Thoracic aorta (tissue), 2 donors: Measurements from ENCODE around the gene NPEPPS. TPM values are rescaled to one million over a fixed set of nuclear protein-coding genes. Genes with fewer than 3 reads are reported as not detected.
A peak's percentile ranks its signal among the peaks of the same experiment; 100 is the strongest.
"Not testable (repeated sequence)": the region's sequence is repeated elsewhere in the genome, so short reads cannot be mapped to it uniquely, and the experiment has no call there.

Source experiments
- ATAC-seq: fragments of 150-250 bp; one replicate; pipeline ENCODE4 v1.8.0; 2017; ENCODE audit warnings: low read depth; ENCODE audit not compliant: insufficient number of reproducible peaks, low FRiP score
- DNase-seq: peaks from one replicate; pipeline ENCODE4 v3.0.0-alpha.2; 2020; ENCODE audit warnings: low spot score
- H3K27ac ChIP-seq, 2 donors: fragments of 200-600 bp; sonication (generic); 1 replicate in 1 of 2; 2 replicates in 1 of 2; pipeline ENCODE4 v1.5.1; 2016; ENCODE audit warnings: mild to moderate bottlenecking in 2 of 2, moderate library complexity in 2 of 2
- H3K27me3 ChIP-seq: fragments of 200-600 bp; sonication (generic); replicated peaks from 2 replicates; pipeline ENCODE4 v1.6.0; 2016; ENCODE audit warnings: mild to moderate bottlenecking; ENCODE audit not compliant: insufficient read depth
- H3K36me3 ChIP-seq: fragments of 200-600 bp; sonication (generic); one replicate; pipeline ENCODE4 v1.5.1; 2016
- H3K4me1 ChIP-seq, 2 donors: fragments of 200-600 bp; sonication (generic); 1 replicate in 1 of 2; 2 replicates in 1 of 2; pipeline versions ENCODE4 v1.5.1 to v1.6.0; 2016; ENCODE audit warnings: low read depth in 2 of 2, mild to moderate bottlenecking in 1 of 2; ENCODE audit not compliant: control insufficient read depth in 1 of 2
- H3K4me3 ChIP-seq: fragments of 200-600 bp; sonication (generic); 2 replicates; pipeline ENCODE4 v1.5.1; 2016; ENCODE audit warnings: mild to moderate bottlenecking
- H3K9me3 ChIP-seq: fragments of 200-600 bp; sonication (generic); 2 replicates; pipeline ENCODE4 v1.5.1; 2016
- CTCF ChIP-seq: fragments of 200-600 bp; sonication (generic); IDR thresholded peaks from one replicate; pipeline ENCODE4 v1.5.1; 2019; ENCODE audit warnings: antibody characterized with exemption
- total RNA-seq, 2 donors: library from RNA; depleted of rRNA; stranded (reverse); fragments of >200 nt; gene quantifications; one replicate each; pipeline versions ENCODE4 v1.1.0 to v1.2.3, GENCODE V29; 2016

Gene NPEPPS
- total RNA-seq, 2 donors from 2014 or later = 135 to 138 TPM

- not testable (repeated sequence) for H3K36me3 ChIP-seq, H3K27ac ChIP-seq, H3K9me3 ChIP-seq, H3K4me3 ChIP-seq, DNase-seq, ATAC-seq, H3K27me3 ChIP-seq
- peaks cover 4 to 17% of the 10 kb centered on the region in 2 donors for H3K4me1 ChIP-seq
Measured at GRCh38 chr17:47562406-47562705, 31.4 kb downstream of the NPEPPS start.

- H3K4me1 ChIP-seq, H3K36me3 ChIP-seq, H3K27ac ChIP-seq, H3K27me3 ChIP-seq, DNase-seq, ATAC-seq, H3K9me3 ChIP-seq, H3K4me3 ChIP-seq: not testable (repeated sequence)
Measured at GRCh38 chr17:47567261-47567660, 36.4 kb downstream of the NPEPPS start.

GRCh38 chr17:47572561-47572960 is 41.7 kb downstream of the NPEPPS start:
- not testable (repeated sequence) for H3K27me3 ChIP-seq, DNase-seq, H3K4me1 ChIP-seq, H3K27ac ChIP-seq, ATAC-seq, H3K9me3 ChIP-seq, H3K4me3 ChIP-seq, H3K36me3 ChIP-seq

- ATAC-seq, H3K27ac ChIP-seq, H3K4me3 ChIP-seq, H3K9me3 ChIP-seq, H3K4me1 ChIP-seq, H3K36me3 ChIP-seq, DNase-seq, H3K27me3 ChIP-seq: not testable (repeated sequence)
Measured at GRCh38 chr17:47582416-47582815, 51.5 kb downstream of the NPEPPS start.

- DNase-seq, H3K4me3 ChIP-seq, H3K36me3 ChIP-seq, H3K9me3 ChIP-seq, H3K4me1 ChIP-seq, H3K27ac ChIP-seq, H3K27me3 ChIP-seq, ATAC-seq: not testable (repeated sequence)
Measured at GRCh38 chr17:47586378-47587055, 55.6 kb downstream of the NPEPPS start.

GRCh38 chr17:47593522-47593921 is 62.6 kb downstream of the NPEPPS start:
- not testable (repeated sequence) for H3K9me3 ChIP-seq, DNase-seq, H3K27ac ChIP-seq, ATAC-seq, H3K27me3 ChIP-seq, H3K4me1 ChIP-seq, H3K4me3 ChIP-seq
- peaks cover 27% of the 10 kb centered on the region for H3K36me3 ChIP-seq

- peak overlapping the region; percentile 55 to 78 for H3K27ac ChIP-seq
- no peak for TF ChIP-seq CTCF
- peaks cover 20 to 27% of the 10 kb centered on the region in 2 donors for H3K4me1 ChIP-seq
- no peak for DNase-seq
- H3K4me3 ChIP-seq = peak overlapping the region; percentile 7
- H3K36me3 ChIP-seq = peaks cover 36% of the 10 kb centered on the region
- no peaks in the 10 kb centered on the region for H3K27me3 ChIP-seq
- no peaks in the 10 kb centered on the region for H3K9me3 ChIP-seq
- no peak for ATAC-seq
Measured at GRCh38 chr17:47603830-47604597, 73.1 kb downstream of the NPEPPS start.

- peak overlapping the region; percentile 55 to 78 for H3K27ac ChIP-seq
- DNase-seq (no peak), ATAC-seq (no peak)
- TF ChIP-seq CTCF = no peak
- H3K9me3 ChIP-seq = no peaks in the 10 kb centered on the region
- H3K4me3 ChIP-seq = peak overlapping the region; percentile 7
- H3K27me3 ChIP-seq = no peaks in the 10 kb centered on the region
- H3K36me3 ChIP-seq = peaks cover 32% of the 10 kb centered on the region
- H3K4me1 ChIP-seq = peaks cover 20 to 27% of the 10 kb centered on the region in 2 donors
Measured at GRCh38 chr17:47604598-47604927, 73.7 kb downstream of the NPEPPS start.
